OCI-LY1 (cell line): ENCODE measurements around the gene P4HA2.

Source experiments
- H2AFZ ChIP-seq: fragments of 200-600 bp; sonication (generic), shearing (Covaris generic); 2 replicates; pipeline ENCODE4 v1.6.0; 2014; ENCODE audit warnings: antibody characterized with exemption, mild to moderate bottlenecking, low read length
- H3F3A ChIP-seq: fragments of 200-600 bp; sonication (generic), shearing (Covaris generic); 2 replicates; pipeline ENCODE4 v1.6.0; 2014; ENCODE audit warnings: mild to moderate bottlenecking, antibody characterized with exemption, low read length, moderate library complexity; ENCODE audit not compliant: insufficient read depth
- H3K27ac ChIP-seq: fragments of 200-600 bp; sonication (generic); 2 replicates; pipeline ENCODE4 v1.5.1; 2014; ENCODE audit warnings: low read length, mixed run types, mild to moderate bottlenecking, low read depth; ENCODE audit not compliant: poor library complexity, severe bottlenecking
- H3K27me3 ChIP-seq: fragments of 200-600 bp; sonication (generic); 2 replicates; pipeline ENCODE4 v1.6.0; 2014; ENCODE audit warnings: antibody characterized with exemption, mild to moderate bottlenecking, low read length, moderate library complexity; ENCODE audit not compliant: insufficient read depth
- H3K36me3 ChIP-seq: fragments of 200-600 bp; sonication (generic); 2 replicates; pipeline ENCODE4 v1.6.1; 2014; ENCODE audit warnings: mild to moderate bottlenecking, antibody characterized with exemption, low read length, moderate library complexity, mixed read lengths; ENCODE audit not compliant: insufficient read depth
- H3K4me1 ChIP-seq: fragments of 200-600 bp; sonication (generic); 2 replicates; pipeline ENCODE4 v1.5.1; 2014; ENCODE audit warnings: mild to moderate bottlenecking, low read length, moderate library complexity; ENCODE audit not compliant: insufficient read depth, severe bottlenecking
- H3K4me2 ChIP-seq: fragments of 200-600 bp; sonication (generic), shearing (Covaris generic); 2 replicates; pipeline ENCODE4 v1.6.1; 2014; ENCODE audit warnings: low read length
- H3K4me3 ChIP-seq: fragments of 200-600 bp; sonication (generic); 2 replicates; pipeline ENCODE4 v1.5.1; 2014; ENCODE audit warnings: low read length, low read depth, mild to moderate bottlenecking, mixed read lengths; ENCODE audit not compliant: poor library complexity, severe bottlenecking
- H3K79me2 ChIP-seq: fragments of 200-600 bp; shearing (Covaris generic); 2 replicates; pipeline ENCODE4 v1.6.1; 2016; ENCODE audit warnings: mixed run types, low read length, mixed read lengths; ENCODE audit not compliant: insufficient read depth
- H3K9ac ChIP-seq: fragments of 200-600 bp; sonication (generic), shearing (Covaris generic); 2 replicates; pipeline ENCODE4 v1.6.1; 2014; ENCODE audit warnings: mild to moderate bottlenecking, low read length, mixed read lengths
- H3K9me2 ChIP-seq: fragments of 200-600 bp; sonication (generic), shearing (Covaris generic); 2 replicates; pipeline ENCODE4 v1.6.1; 2014; ENCODE audit warnings: low read depth, mild to moderate bottlenecking, low read length, mixed read lengths
- H3K9me3 ChIP-seq: fragments of 200-600 bp; shearing (Covaris generic); 2 replicates; pipeline ENCODE4 v1.6.1; 2014; ENCODE audit warnings: low read length, mixed read lengths
- H4K20me1 ChIP-seq: fragments of 200-600 bp; sonication (generic), shearing (Covaris generic); 2 replicates; pipeline ENCODE4 v1.6.0; 2016; ENCODE audit warnings: mild to moderate bottlenecking, low read length; ENCODE audit not compliant: insufficient read depth
- EZH2 ChIP-seq: fragments of 200-600 bp; sonication (generic), shearing (Covaris generic); IDR thresholded peaks from 2 replicates; pipeline ENCODE4 v1.8.0; 2017; ENCODE audit warnings: borderline replicate concordance, mixed run types, mild to moderate bottlenecking, antibody characterized with exemption, low read length, moderate library complexity, mixed read lengths
- TF ChIP-seq, protein P1 (sequence below): fragments of 200-600 bp; sonication (generic), shearing (Covaris generic); IDR thresholded peaks from 2 replicates; pipeline ENCODE4 v1.5.1; 2017; ENCODE audit warnings: mild to moderate bottlenecking, antibody characterized with exemption, low read length, moderate library complexity, mixed read lengths

The P4HA2 gene

DNA sequence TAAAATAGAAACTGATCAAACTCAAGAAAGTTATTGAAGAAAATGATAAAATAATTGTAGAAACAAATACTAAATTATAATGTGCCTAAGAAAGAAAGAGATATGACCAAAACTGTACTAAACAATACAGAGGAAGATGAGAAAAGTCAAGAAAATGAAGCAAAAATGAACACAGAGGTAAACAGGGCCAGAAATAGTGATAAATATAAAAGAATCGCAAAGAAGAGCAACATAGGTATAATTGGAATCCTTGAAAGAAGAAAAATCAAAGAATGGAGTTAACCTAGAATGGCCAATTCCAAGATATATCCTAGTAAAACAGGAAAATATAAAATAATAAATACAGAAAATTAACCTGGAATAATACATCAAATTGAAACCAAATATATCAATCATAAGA is 84.5 kb downstream of the P4HA2 start:
- Histone ChIP-seq H3K9ac (no peak overlapping the region), H4K20me1 (no peaks in the 10 kb centered on the region), H3K27me3 (no peaks in the 10 kb centered on the region; the same call in 1 of the 2 replicates), H3K4me1 (no peaks in the 10 kb centered on the region), H3F3A (no peaks in the 10 kb centered on the region), H3K79me2 (no peaks in the 10 kb centered on the region), H3K36me3 (no peaks in the 10 kb centered on the region), H3K27ac (no peak overlapping the region), H3K9me2 (0 out of 2 replicates have a peak, but pooled peaks cover 3% of the 10 kb centered on the region), H2AFZ (no peak overlapping the region), H3K9me3 (no peaks in the 10 kb centered on the region; the same call in 1 of the 2 replicates), H3K4me2 (no peak overlapping the region), H3K4me3 (no peak overlapping the region)
- TF ChIP-seq, protein P1, sequence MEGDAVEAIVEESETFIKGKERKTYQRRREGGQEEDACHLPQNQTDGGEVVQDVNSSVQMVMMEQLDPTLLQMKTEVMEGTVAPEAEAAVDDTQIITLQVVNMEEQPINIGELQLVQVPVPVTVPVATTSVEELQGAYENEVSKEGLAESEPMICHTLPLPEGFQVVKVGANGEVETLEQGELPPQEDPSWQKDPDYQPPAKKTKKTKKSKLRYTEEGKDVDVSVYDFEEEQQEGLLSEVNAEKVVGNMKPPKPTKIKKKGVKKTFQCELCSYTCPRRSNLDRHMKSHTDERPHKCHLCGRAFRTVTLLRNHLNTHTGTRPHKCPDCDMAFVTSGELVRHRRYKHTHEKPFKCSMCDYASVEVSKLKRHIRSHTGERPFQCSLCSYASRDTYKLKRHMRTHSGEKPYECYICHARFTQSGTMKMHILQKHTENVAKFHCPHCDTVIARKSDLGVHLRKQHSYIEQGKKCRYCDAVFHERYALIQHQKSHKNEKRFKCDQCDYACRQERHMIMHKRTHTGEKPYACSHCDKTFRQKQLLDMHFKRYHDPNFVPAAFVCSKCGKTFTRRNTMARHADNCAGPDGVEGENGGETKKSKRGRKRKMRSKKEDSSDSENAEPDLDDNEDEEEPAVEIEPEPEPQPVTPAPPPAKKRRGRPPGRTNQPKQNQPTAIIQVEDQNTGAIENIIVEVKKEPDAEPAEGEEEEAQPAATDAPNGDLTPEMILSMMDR, result no peak

DNA sequence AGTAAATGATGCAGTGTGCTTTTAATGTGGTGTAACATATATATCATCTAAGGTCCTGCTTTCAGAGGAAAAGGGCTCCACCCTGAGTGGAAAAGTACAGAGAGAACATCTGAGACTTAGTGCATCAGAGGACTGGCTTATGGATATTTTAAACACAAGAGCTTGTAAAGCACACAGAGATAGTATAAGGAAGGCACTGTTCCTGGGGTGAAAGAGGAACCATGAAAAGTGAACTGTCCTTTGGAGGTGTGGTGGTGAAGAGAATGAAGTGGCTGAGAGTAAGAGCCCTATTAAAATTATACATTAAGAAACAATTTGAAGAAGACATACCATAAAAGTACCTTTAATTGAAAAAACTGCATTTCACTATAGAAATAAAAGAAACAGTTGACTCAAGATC is 85.2 kb downstream of the P4HA2 start:
- Histone ChIP-seq H3K9me2 (0 out of 2 replicates have a peak, but pooled peaks cover 3% of the 10 kb centered on the region), H3F3A (no peaks in the 10 kb centered on the region), H2AFZ (no peak overlapping the region), H3K4me1 (no peaks in the 10 kb centered on the region), H3K9me3 (no peaks in the 10 kb centered on the region; the same call in 1 of the 2 replicates), H3K9ac (no peak overlapping the region), H3K36me3 (no peaks in the 10 kb centered on the region), H4K20me1 (no peaks in the 10 kb centered on the region), H3K27me3 (no peaks in the 10 kb centered on the region; the same call in 1 of the 2 replicates), H3K79me2 (no peaks in the 10 kb centered on the region), H3K4me2 (no peak overlapping the region), H3K4me3 (no peak overlapping the region), H3K27ac (no peak overlapping the region)
- TF ChIP-seq, protein P1, result no peak
- no peak for TF ChIP-seq EZH2
